GM12891 (cell line): ENCODE data around the gene SLC26A11.

Source experiments
- POLR2A ChIP-seq: IDR thresholded peaks from 2 replicates; pipeline ENCODE4 v1.6.1; 2011; ENCODE audit warnings: low read depth, low read length, control low read depth
- POLR2AphosphoS5 ChIP-seq: IDR thresholded peaks from 2 replicates; pipeline ENCODE4 v1.6.1; 2011; ENCODE audit warnings: low read depth, low read length, control low read depth
- TAF1 ChIP-seq: IDR thresholded peaks from 2 replicates; pipeline ENCODE4 v1.6.1; 2011; ENCODE audit warnings: low read depth, low read length, control low read depth

GRCh38 chr17:80185968-80186367, 34.3 kb upstream of the SLC26A11 start:
- TF ChIP-seq TAF1 = no peak
- no peak for TF ChIP-seq POLR2AphosphoS5
- no peak for TF ChIP-seq POLR2A
